Measurements from ENCODE around the gene NT5DC2.

DNA sequence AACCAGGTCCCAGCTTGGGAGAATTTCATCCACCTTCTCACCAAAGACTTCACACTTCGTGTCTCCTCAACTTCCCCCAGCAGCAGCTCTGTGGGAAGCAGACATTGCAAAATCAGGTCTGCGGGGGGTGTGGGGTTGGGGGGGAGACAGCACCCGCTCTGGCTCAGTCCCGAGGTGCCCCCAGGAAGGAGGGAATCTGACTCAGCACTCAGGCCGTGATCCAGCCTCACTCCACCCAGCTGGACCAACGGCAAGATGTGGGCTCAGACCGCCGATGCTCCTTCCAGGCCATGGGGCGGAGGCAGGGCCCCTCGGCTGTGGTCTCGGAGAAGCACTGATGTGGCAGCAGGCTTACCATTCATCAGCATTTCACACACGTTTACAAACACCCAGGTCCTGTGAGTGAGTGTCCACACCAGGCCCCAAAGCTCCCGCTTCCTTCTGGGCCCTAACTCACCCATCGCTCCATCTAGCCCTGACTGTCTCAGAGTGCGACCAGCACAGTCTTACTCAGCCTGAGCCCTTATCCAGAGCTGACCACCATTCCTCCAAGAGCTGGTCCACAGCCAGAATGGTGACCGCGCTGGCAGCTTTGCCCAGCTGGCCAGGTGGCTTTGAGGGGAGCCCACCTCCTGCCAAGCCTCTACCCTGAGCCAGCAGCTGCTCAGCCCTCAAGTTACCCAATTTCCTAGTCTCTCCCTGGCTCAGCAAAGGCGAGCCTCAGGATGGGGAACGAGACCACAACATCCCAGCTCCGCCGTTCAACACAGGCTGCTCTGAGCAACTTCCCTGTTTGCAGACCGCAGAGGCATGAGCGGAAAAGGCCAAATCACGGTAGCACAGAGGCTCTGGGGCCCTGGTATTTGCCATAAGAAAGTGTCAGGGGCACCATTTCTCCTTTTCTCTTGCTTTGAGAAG is 35.3 kb downstream of the NT5DC2 start:
- no peak for TF ChIP-seq CTCF (IDR thresholded peaks at IDR 0.05)
- no peak for TF ChIP-seq POLR2A (IDR thresholded peaks at IDR 0.05)
- TF ChIP-seq EP300 (IDR thresholded peaks at IDR 0.05): no peak
